Measurements from ENCODE around the gene ZMAT5.

The ZMAT5 gene

GRCh38 chr22:29695129-29695926, 71.5 kb downstream of the ZMAT5 start:
- DNase-seq (ENCODE audit: extremely low spot score, insufficient read length, low read depth) (no peak), FAIRE-seq (no peak)

- DNase-seq (ENCODE audit: extremely low spot score, insufficient read length, low read depth) (no peak), FAIRE-seq (no peak)
Measured at GRCh38 chr22:29693671-29694070, 73.1 kb downstream of the ZMAT5 start.

GRCh38 chr22:29693161-29693560, 73.6 kb downstream of the ZMAT5 start:
- DNase-seq (ENCODE audit: extremely low spot score, insufficient read length, low read depth): no peak
- no peak for FAIRE-seq

GRCh38 chr22:29692327-29692640, 74.5 kb downstream of the ZMAT5 start:
- DNase-seq (ENCODE audit: extremely low spot score, insufficient read length, low read depth): no peak
- no peak for FAIRE-seq

GRCh38 chr22:29691636-29692326, 75.0 kb downstream of the ZMAT5 start:
- DNase-seq (ENCODE audit: extremely low spot score, insufficient read length, low read depth): no peak

GRCh38 chr22:29690476-29690875, 76.3 kb downstream of the ZMAT5 start:
- FAIRE-seq (no peak), DNase-seq (ENCODE audit: extremely low spot score, insufficient read length, low read depth) (no peak)

More at GRCh38 chr22:29691636-29692326, 75.0 kb downstream of the ZMAT5 start:
- FAIRE-seq: no peak

- DNase-seq (ENCODE audit: extremely low spot score, insufficient read length, low read depth): no peak
- no peak for FAIRE-seq
Measured at GRCh38 chr22:29689880-29690213, 77.0 kb downstream of the ZMAT5 start.

GRCh38 chr22:29689206-29689879, 77.5 kb downstream of the ZMAT5 start:
- no peak for DNase-seq (ENCODE audit: extremely low spot score, insufficient read length, low read depth)
- FAIRE-seq: no peak

GRCh38 chr22:29684244-29684643, 82.6 kb downstream of the ZMAT5 start:
- FAIRE-seq (no peak), DNase-seq (ENCODE audit: extremely low spot score, insufficient read length, low read depth) (no peak)

GRCh38 chr22:29683536-29683935, 83.3 kb downstream of the ZMAT5 start:
- DNase-seq (ENCODE audit: extremely low spot score, insufficient read length, low read depth) (no peak), FAIRE-seq (no peak)
